ENCODE results near the gene ALPK3. TPM values are rescaled to one million over a fixed set of nuclear protein-coding genes. Genes with fewer than 3 reads are reported as not detected.

ALPK3 gene
- total and polyA plus RNA-seq, 10 of the 15 experiments (the other 5 are each of a cell fraction or from before 2014, with no cell fraction given) = under 0.01 to 0.05 (median 0.02) TPM; not detected in 6

DNA sequence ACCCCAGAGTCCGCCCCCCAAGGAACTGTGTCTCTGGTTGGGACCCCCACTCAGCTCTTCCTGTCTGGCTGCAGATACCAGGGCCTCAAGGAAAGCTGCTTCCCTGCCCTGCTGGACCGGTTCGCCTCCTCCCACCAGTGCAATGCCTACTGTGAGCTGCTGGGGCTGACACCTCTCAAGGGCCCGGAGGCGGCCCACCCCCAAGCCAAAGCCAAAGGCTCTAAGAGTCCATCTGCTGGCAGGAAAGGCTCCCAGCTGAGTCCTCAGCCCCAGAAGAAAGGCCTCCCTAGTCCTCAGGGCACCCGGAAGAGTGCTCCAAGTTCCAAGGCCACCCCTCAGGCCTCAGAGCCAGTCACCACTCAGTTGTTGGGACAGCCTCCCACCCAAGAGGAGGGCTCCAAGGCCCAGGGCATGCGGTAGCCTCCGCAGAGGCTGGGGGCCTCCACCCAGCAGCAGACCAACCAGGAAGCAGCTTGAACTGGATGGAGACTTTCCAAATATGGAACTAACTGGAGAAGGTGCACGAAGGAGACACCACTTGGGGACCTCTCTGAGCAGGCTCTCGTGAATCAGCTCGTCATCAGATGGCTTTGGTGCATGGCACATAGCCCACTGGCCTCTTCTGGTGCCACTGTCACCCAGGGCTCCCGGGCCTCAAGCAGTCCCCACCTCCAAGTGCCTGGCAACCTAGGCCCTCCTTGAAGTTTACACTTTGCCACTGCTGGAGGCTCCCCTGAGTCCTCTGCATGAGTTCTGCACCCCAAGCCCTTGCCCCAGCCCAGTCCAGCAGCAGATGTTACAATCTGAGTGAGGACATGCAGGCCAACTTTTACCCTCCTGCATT, 51.1 kb downstream of the ALPK3 start (continued):
- TF ChIP-seq, protein P1, sequence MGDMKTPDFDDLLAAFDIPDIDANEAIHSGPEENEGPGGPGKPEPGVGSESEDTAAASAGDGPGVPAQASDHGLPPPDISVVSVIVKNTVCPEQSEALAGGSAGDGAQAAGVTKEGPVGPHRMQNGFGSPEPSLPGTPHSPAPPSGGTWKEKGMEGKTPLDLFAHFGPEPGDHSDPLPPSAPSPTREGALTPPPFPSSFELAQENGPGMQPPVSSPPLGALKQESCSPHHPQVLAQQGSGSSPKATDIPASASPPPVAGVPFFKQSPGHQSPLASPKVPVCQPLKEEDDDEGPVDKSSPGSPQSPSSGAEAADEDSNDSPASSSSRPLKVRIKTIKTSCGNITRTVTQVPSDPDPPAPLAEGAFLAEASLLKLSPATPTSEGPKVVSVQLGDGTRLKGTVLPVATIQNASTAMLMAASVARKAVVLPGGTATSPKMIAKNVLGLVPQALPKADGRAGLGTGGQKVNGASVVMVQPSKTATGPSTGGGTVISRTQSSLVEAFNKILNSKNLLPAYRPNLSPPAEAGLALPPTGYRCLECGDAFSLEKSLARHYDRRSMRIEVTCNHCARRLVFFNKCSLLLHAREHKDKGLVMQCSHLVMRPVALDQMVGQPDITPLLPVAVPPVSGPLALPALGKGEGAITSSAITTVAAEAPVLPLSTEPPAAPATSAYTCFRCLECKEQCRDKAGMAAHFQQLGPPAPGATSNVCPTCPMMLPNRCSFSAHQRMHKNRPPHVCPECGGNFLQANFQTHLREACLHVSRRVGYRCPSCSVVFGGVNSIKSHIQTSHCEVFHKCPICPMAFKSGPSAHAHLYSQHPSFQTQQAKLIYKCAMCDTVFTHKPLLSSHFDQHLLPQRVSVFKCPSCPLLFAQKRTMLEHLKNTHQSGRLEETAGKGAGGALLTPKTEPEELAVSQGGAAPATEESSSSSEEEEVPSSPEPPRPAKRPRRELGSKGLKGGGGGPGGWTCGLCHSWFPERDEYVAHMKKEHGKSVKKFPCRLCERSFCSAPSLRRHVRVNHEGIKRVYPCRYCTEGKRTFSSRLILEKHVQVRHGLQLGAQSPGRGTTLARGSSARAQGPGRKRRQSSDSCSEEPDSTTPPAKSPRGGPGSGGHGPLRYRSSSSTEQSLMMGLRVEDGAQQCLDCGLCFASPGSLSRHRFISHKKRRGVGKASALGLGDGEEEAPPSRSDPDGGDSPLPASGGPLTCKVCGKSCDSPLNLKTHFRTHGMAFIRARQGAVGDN (IDR thresholded peaks at IDR 0.05) = no peak
- TF ChIP-seq SUPT20H (IDR thresholded peaks at IDR 0.05; ENCODE audit: borderline replicate concordance, control insufficient read depth, low read depth, low read length) (no peak), STAT1 (conservative IDR thresholded peaks at IDR 0.05) (no peak), MYB (IDR thresholded peaks at IDR 0.05; ENCODE audit: borderline replicate concordance, low read depth, low read length) (no peak), ATF7 (IDR thresholded peaks at IDR 0.05; ENCODE audit: low read depth) (no peak)
- TF ChIP-seq, protein P2, sequence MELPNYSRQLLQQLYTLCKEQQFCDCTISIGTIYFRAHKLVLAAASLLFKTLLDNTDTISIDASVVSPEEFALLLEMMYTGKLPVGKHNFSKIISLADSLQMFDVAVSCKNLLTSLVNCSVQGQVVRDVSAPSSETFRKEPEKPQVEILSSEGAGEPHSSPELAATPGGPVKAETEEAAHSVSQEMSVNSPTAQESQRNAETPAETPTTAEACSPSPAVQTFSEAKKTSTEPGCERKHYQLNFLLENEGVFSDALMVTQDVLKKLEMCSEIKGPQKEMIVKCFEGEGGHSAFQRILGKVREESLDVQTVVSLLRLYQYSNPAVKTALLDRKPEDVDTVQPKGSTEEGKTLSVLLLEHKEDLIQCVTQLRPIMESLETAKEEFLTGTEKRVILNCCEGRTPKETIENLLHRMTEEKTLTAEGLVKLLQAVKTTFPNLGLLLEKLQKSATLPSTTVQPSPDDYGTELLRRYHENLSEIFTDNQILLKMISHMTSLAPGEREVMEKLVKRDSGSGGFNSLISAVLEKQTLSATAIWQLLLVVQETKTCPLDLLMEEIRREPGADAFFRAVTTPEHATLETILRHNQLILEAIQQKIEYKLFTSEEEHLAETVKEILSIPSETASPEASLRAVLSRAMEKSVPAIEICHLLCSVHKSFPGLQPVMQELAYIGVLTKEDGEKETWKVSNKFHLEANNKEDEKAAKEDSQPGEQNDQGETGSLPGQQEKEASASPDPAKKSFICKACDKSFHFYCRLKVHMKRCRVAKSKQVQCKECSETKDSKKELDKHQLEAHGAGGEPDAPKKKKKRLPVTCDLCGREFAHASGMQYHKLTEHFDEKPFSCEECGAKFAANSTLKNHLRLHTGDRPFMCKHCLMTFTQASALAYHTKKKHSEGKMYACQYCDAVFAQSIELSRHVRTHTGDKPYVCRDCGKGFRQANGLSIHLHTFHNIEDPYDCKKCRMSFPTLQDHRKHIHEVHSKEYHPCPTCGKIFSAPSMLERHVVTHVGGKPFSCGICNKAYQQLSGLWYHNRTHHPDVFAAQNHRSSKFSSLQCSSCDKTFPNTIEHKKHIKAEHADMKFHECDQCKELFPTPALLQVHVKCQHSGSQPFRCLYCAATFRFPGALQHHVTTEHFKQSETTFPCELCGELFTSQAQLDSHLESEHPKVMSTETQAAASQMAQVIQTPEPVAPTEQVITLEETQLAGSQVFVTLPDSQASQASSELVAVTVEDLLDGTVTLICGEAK (IDR thresholded peaks at IDR 0.05; ENCODE audit: borderline replicate concordance) = no peak

Measured in GM12878 (cell line).